GM18907 (cell line): Measurements from ENCODE around the gene VWA8.

ENCODE experiments used
- ATAC-seq: cut with Tn5 transposase; IDR thresholded peaks from one replicate; pipeline ENCODE4 v1.9.1; 2021; ENCODE audit warnings: mild to moderate bottlenecking, moderate library complexity; ENCODE audit not compliant: unreplicated experiment

The VWA8 gene

DNA sequence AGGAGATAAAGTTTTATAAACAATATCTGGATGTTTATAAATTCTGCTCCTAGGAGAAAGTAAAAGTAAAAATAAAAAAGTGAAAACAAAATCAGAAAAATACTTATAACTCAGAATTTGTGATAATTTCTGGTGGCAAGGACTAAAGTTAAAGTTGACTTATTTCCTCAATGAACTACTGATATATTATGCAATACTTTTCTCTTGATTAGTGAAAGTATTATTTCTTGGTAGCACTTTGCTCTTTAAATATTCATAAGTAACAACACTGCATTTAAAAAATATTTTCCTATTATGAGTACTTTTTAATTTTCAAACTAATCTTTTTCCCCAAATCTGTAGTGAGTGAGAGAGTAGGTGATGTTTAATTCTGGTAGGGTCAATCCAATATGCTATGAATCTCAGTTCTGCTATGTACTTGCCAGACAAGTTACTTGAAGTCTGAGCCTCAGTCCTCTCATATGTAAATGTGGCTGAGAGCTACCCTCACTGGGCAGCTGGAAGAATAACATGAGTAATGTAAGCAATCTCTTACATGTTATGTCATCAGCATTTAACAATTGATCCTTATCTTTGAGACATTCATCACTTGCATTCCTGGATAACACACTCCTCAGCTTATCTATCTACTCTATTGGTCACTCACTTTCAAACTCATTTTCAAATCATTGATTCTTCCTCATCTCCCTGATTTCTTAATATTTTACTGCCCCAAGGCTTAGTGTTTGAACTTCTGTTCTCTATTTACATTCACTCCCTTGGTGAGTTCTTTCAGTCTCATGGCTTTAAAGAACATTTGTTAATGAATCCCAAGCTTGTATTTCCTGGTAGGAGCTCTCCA, 264.5 kb downstream of the VWA8 start:
- ATAC-seq = no peak

DNA sequence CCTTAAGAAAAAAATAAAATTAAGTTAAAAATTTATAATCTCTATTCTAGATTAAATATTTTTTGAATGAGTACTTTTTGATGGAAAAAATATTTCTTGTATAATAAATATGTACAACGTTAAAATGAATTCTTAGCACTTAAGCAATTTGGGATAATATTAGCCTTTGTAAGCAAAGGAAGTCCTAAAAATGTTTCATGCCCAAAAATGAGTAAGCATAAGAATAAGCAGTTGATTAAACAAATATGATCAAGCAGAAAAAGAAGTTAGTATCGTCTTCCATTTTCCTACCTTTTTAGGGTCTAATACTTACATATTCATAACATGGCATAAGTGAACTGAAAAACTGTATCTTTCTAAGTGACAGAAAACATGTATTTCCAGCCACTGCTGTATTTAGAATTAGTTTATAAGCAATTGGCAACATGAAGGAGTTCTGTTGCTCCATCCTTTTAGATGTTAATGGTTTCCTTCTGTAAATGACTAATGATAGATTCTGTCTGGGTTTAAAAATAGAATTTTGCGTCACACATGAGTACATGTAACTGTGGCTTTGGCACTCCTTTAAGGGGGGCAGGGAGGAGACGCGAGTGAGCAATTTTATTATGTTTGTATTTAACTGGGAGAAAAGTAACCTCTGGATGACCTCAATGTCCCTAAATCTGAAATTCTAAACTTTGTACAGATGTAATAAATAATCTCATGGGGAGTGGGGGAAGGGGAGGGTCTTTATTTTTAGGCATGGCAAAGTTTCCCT, 266.2 kb downstream of the VWA8 start:
- no peak for ATAC-seq

DNA sequence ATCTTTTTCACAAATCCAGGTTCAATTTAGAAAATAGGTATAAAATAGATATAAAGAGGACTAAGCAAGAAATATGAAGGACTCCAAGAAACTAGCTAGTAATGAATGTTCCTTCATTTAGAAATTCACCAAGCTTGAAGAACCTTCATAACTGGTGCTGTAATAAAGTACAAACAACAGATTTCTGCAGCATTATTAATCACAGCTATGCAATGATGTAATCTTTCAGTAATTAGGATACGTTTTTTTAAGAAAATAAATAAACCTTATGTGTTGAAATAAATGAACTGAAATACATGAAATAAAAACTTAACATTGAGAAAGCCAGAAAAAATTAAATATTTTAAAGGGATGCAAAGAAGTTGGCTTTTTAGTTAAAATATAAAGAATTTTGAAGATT, 267.5 kb downstream of the VWA8 start:
- ATAC-seq = no peak

DNA sequence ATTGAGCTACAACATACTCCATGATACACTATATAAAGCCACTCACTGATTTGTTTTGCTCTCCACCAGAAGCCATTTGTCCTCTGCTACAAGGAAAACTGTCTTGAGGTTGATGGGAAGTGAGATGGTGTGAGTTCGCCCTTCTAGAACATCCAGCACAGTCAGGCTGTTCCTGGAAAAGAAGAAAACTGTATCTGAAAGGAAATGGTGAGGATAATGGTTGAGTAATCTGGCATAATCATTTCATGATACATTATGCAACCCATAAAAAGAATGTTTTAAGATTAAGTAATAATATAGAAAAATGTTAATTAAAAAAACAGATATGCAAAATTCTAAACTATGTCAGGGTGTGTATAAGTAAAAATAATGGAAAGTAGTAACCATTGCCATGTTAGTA, 269.6 kb downstream of the VWA8 start:
- ATAC-seq = no peak

DNA sequence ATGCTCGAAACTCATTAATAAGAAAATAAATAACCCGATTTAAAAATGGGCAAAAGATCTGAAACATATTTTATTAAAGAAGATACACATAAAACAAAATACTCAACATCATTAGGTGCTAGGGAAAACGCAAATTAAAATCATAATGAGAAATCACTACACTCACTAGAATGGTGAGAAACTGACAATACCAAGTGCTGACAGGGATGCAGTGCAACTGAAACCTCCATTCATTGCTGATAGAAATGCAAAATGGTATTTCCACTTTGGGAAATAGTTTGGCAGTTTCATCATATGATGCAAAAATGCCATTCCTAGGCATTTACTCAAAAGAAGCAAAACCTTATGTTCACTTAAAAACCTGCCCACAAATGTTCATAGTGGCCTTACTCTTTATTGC, 278.1 kb downstream of the VWA8 start:
- no peak for ATAC-seq

DNA sequence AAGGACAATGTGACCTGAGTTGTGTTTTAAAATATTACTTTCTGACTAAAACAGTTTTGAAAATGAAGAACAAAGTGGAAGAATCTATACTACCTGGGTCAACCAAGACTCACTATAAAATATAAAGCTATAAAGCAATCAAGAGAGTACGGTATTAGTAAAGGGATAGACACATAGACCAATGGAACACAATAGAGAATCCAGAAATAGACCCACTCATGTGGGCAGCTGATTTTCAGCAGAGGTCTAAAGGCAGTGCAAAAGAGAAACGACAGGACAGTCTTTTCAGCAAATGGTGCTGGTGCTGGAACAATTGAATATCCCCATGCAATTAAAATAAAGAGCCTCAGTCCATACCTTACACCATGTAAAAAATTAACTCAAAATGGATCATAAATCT, 278.9 kb downstream of the VWA8 start:
- ATAC-seq = no peak

DNA sequence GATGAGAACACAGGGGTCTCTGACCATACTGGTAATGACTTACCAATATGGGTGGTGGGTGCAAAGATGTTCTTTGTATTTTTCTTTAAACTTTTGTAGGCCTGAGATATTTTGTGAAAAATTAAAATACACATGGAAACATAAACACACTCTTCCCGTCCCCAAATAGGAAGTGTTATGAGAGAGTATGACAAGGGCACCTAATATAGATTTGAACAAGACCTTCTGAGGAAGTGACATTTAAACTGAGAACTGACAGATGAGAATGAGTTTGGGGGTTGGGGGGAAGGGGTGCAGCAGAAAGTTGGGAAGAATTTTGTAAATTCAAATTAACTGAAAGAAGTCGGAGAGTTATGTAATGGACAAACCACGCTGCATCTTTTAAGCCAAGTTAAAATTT, 279.3 kb downstream of the VWA8 start:
- ATAC-seq = no peak

DNA sequence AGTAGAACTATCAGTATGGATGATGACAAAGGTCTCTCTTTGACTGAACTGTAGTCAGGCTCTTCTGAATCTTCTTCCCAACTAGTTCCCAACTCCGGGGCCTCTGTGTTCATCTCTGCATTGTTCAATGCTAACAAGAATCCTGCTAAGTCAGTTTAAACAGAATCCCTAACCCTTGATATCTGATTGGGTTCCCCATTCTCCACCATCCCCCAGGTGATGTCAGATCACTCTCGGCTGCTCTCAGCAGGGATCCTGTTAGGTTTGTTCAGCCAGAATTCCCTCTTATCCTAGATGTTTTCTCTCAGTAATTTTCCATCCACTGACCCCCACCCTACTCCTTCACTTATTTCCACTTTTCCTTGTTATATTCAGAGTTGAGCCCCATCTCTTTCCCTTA, 280.0 kb downstream of the VWA8 start:
- no peak for ATAC-seq

DNA sequence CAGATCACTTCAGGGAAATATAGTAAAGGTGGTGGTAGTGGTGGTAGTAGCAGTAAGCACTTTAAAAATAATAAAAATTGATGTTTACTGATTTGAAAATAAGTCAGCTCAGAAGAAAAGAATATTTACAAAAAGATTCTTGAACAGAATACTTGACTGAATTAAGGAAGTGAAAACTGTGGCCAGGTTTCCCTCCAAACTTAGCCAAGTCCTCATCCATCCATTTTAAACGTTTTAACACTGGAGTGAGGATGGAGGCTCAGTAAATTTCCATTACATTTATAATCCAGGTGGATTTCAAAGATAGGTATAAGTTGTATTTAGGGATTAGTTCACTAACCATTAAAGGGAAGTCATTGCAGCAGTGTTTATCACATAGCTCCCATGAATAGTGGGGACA, 282.1 kb downstream of the VWA8 start:
- no peak for ATAC-seq

DNA sequence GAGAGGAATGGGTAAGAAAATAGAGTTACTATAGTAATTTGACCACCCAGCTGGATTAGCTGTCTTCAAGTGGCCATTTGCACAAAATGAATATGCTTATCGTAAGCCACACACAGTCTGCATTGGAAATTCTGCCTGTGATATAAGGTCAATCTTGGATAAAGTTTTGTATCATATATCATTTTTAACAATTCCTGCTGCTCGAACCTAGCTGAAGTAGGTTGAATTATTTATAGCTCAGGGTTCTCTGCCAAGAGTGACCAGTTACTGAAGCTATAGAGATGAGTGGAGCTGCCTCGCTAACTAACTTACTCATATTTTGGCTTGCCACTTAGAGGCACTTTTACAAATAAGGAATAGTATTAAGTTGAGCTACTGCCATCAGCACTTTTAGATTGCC, 282.7 kb downstream of the VWA8 start:
- no peak for ATAC-seq

DNA sequence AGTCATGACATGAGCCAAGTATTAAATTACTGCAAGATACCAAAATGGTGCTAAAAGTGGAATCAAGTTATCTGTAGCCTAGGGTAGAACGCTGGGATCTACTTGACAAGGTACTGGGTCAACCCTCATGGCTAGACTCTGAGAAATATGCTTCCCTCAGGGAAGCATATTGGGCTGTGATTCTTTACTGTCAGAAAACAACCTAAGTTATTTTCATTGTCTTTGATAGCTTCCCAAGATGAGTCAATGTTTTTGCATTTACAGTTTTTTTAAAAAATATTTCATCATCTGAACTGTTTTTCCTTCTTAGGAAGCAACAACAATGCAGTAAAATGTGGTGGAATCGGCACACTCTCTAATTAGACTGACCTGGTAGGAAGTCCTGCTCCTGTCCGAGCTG, 285.6 kb downstream of the VWA8 start:
- no peak for ATAC-seq

DNA sequence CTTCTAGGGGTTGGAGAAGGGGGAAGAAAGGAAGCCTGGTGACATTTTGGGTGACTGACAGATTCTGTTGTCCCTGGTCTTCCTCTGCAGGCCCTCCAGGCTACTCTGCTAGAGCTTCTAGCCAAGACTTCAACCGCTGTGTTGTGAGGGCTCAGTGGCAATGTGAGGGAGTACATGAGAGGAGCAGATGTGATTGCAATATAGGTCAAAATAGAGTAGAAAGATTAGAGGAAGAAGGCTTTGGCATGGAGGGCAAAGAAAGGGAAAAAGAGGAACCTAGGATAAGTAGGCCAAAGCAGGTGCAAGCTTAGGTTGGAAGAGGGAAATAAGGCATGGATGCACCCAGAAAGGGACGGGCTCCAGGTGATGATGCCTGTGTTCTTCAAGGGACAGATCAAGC, 286.7 kb downstream of the VWA8 start:
- no peak for ATAC-seq

DNA sequence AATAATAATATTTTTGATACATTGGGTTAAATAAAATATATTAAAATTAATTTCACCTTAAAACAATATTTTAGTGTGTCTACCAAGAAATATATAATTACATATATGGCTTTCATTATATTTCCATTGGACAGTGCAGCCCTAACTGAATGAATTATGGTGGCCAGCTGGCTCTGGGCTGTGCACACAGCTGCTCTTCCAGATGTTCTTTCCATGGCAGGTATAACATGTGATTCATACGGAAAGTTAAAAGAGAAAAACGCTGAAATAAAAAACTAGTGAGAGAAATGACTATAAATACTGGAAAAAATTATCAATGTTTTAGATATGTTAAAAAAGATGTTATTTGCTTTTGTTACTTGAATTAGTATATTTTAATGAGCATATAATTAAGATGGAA, 287.3 kb downstream of the VWA8 start:
- ATAC-seq = no peak

DNA sequence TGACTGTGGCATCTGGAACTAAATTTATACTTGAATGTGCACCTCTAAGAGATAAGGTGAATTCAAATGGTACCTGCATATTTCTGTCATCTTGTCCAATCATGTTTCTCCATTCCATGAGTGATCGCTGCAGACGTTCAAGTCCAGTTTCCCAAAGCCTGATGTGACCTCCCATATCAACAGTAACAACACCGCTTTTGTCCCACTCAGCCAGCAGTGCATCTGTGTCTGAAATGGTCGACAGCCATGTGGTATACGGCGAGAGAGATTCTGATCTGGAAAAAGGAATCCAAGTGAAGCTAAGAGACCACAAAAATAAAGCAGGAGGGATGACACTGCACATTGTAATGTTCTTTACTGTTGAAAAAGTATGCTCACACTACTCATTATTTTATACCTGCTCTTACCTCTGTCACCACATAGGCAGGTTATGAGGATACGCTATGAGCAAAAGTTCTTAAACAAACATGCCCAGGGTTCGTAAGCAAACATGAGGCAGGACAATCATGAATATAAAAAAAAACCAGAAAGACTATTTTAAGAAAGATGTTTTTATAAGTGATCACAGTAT, 290.0 kb downstream of the VWA8 start:
- ATAC-seq = no peak

DNA sequence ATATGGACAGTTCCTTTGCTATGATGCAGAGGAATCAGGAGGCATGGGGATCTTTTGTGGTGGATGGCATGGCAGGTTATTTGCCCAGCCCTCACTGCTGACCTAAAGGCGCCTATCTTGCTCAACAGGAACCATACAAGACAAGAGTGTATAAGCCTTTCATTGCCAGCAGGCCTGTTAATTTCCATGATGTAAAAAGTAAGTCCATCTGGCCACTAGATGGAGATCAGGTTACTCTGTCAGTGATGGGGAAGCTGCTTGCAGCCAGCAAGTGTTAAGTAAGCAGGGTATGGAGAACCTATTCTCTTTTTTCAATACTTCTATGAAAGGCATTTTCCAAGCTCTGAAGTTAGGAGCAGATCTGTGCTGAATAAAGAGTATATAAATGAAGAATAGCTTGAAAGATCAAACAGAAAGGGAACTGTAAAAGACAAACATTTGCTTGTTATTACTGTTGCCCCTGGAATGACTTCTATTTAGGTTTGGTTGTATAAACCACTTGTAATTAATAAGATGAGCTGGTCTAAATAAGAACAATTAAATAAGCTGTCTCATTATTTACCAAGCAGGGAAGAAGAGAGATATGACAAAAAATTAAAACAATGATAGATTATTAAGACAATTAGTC, 292.7 kb downstream of the VWA8 start:
- peak; percentile 84 for ATAC-seq

DNA sequence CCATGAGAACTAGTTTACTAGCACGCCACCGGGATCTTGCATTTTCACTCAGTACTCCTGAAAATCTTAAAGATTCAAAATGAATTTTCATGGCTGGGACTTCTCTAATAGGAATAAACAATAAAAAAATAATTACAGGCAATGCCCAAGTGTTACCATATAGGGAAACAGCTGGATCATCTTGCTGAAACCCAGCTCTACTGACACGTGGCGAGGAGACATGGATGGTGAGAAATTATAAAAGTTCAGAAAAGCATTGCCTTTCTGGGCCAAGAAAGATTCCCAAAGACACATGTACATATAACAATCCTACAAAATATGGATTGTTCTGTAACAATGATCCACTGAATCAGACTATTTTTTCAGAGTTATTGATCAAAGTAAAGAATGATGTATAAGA, 294.3 kb downstream of the VWA8 start:
- ATAC-seq = no peak

DNA sequence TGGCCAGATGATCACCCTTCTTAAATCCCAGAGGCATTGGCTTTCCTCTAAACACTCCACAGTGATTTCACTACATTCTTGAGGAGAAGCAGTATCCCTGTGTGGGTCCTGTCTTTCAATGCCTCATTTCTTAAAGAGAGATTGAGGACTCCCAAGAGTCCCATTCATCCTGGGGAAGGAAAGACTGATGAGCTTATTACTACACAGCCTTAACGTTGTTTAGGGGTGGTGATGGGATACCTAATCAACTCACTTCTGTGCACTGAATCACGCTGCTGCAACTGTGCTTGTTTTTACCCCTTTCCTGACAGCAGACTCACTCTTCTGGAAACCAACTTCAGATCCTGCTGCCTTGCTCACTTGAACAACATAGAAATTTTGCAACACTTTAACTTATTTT, 300.5 kb downstream of the VWA8 start:
- ATAC-seq = no peak

DNA sequence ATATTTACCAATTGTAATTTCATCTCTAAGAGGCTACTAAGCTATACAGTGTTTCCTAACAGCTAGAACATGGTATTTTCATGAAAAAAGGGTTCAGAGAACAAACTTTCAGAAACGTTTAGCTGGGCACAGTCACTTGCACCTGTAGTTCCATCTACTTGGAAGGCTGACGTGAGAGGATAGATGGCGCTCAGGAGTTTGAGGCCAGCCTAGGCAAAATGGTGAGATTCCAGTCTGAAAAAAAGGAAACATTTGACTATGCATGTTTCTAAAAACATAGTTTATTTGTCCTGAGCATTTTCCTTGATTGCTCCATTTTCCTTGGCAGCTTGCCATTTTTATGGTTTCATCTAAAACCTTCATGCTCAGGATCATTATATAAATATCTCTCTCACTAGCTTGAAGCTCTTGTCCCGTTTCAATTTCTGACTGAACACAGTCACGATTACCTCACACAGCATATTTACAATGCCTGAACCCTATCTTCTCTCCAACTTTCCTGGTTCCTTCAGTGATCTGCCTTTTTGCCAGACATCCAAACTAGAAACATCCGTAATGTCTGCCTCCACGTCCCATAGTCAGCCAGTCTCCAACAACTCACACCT, 302.8 kb downstream of the VWA8 start:
- no peak for ATAC-seq

DNA sequence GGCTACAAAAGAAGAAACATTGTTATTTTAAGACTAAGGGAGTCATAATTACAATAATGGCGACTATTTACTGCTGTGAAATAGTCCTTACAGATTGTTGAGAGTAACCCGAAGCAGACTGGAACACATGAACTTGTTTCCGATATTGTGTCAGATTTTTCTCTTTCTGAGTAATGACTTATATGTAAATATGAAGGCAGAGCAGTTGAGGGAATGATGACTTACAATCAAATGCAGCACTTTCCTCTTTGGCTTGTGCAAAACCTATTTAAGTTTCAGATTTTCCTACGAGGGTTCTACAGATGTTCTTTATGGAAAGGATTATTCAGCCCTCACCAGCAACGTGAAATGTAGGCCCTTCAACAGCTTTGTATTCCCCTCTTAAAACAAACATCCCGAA, 304.9 kb downstream of the VWA8 start:
- ATAC-seq = no peak

DNA sequence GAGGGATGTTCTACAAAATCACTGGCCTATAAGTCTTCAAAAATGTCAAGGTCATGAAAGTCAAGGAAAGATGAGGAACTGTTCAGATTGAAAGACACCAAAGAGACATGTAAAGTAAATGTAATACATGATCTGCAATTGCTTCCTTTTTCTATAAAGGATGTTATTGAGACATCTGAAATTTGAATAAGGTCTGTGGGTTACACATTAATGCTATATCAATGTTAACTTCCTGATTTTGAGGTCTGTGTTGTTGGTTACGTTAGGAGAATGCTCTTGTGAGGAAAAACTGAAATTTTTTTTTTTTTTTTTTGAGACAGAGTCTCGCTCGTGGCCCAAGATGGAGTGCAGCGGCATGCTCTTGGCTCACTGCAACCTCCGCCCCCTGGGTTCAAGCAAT, 306.1 kb downstream of the VWA8 start:
- no peak for ATAC-seq

DNA sequence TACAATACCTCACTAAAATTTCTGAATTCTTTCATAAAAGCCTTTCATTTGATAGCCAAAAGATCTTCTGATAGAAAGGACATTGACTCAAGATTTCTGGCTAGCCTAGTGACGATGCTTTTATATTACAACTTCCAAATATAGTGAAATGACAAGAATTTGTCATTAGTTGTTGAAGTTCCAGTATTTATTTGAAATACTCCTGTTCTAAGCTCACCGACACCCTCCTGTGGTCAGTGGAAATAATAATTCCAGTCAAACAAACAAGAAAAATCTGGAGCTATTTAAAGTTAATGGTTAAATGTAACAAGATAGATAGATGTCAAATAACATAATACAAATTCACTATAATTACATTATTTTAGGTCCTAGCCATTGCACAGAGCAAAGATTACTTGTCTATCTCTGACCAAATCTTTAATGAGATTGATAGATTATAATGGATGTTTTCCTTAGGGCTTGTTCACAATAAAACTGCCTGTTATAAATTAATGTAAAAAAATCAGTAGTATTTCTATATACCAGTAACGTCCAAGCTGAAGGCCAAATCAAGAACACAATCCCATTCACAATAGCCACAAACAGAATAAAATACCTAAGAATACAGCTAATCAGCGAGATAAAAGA, 308.1 kb downstream of the VWA8 start:
- ATAC-seq = no peak
